ENCODE measurements around the gene ICAM4. TPM values are rescaled to one million over a fixed set of nuclear protein-coding genes. Genes with fewer than 3 reads are reported as not detected.
A peak's percentile ranks its signal among the peaks of the same experiment; 100 is the strongest.

Gene ICAM4
- total and polyA plus RNA-seq, 2 of the 8 experiments (the other 6 are each of a cell fraction or from before 2014, with no cell fraction given): 1.5 to 4.1 TPM

- Histone ChIP-seq H3K56ac (replicated peaks; ENCODE audit: insufficient read length, low read depth, low read length) (no peak overlapping the region), H3K79me2 (ENCODE audit: control insufficient read depth in 1 of 2, insufficient read depth in 2 of 2, low read length in 2 of 2) (no peaks in the 10 kb centered on the region), H3K4me1 (replicated peaks in 1 of 4; ENCODE audit: control insufficient read depth in 3 of 4, insufficient read depth in 4 of 4, low read length in 3 of 4) (peaks cover 0 to 43% (median 22%) of the 10 kb centered on the region in 4 experiments; a peak in 6 of 7 replicates), H2BK12ac (ENCODE audit: low read depth, low read length) (peak overlapping the region; percentile 72), H3K36me3 (ENCODE audit: control insufficient read depth in 2 of 4, insufficient read depth in 4 of 4, low read length in 3 of 4) (no peaks in the 10 kb centered on the region), H3K23me2 (ENCODE audit: low read depth, low read length) (peaks cover 31% of the 10 kb centered on the region; the same call in 1 of the 2 replicates), H3K18ac (ENCODE audit: extremely low read depth, low read length) (no peak overlapping the region; the same call in 1 of the 2 replicates), H3K4ac (replicated peaks; ENCODE audit: insufficient read length, low read depth, low read length) (no peak overlapping the region), H3K27ac (ENCODE audit: low read depth, low read length) (no peak overlapping the region), H4K91ac (replicated peaks; ENCODE audit: insufficient read length, low read length) (no peak overlapping the region), H3K4me2 (ENCODE audit: insufficient read depth in 1 of 2, low read depth in 2 of 2, low read length in 2 of 2) (peak overlapping the region; percentile 81 to 100), H3K27me3 (replicated peaks in 1 of 4; ENCODE audit: control insufficient read depth in 3 of 4, extremely low read depth in 1 of 4, insufficient read depth in 3 of 4, low read length in 3 of 4) (peaks cover 56 to 85% (median 75%) of the 10 kb centered on the region in 4 experiments), H2BK120ac (replicated peaks; ENCODE audit: low read depth, low read length) (no peak overlapping the region), H3K14ac (ENCODE audit: insufficient read length) (no peak overlapping the region), H3K79me1 (ENCODE audit: low read depth, low read length) (no peaks in the 10 kb centered on the region), H3K23ac (ENCODE audit: insufficient read length) (no peak overlapping the region), H2BK5ac (ENCODE audit: low read depth, low read length) (0 out of 2 replicates have a peak overlapping the region, but pooled peaks have one; percentile 12), H2AK5ac (ENCODE audit: low read depth, low read length) (no peak overlapping the region), H3K9ac (replicated peaks in 1 of 4; ENCODE audit: extremely low read depth in 1 of 4, low read depth in 3 of 4, low read length in 3 of 4) (peak overlapping the region in 1 of 4 experiments; percentile 28; a peak in 1 of 7 replicates), H2BK15ac (ENCODE audit: low read length) (no peak overlapping the region; the same call in 1 of the 2 replicates), H4K8ac (ENCODE audit: extremely low read depth, insufficient read depth, low read length) (no peak overlapping the region), H4K5ac (ENCODE audit: insufficient read length, low read depth, low read length) (no peak overlapping the region), H4K20me1 (replicated peaks in 1 of 2; ENCODE audit: control insufficient read depth in 1 of 2, insufficient read depth in 2 of 2, low read length in 2 of 2) (peaks cover 0 to 26% of the 10 kb centered on the region in 2 experiments), H2BK20ac (ENCODE audit: low read length) (no peak overlapping the region), H3K4me3 (ENCODE audit: extremely low read depth in 1 of 4, insufficient read depth in 2 of 4, low read depth in 3 of 4, low read length in 4 of 4) (peak overlapping the region; percentile 38 to 67 (median 60); a peak in 7 of 8 replicates), H3K9me3 (ENCODE audit: insufficient read depth in 2 of 2, low read depth in 1 of 2, low read length in 1 of 2) (no peaks in the 10 kb centered on the region), H2AFZ (ENCODE audit: low read length) (no peak overlapping the region)
- 4% methylated on average over 30 of the region's 30 CpGs; no CpG with 5 or more reads in 1 of the 2 experiments for WGBS, 2 experiments (ENCODE audit: extremely low coverage in 1 of 2, insufficient coverage in 1 of 2, insufficient read length in 1 of 2, insufficient replicate concordance in 2 of 2, low coverage in 1 of 2, low lambda C conversion rate in 2 of 2, missing lambda C conversion rate in 1 of 2)
- peak in 1 of 2 experiments; percentile 81 for DNase-seq (ENCODE audit: low read depth in 1 of 2, low spot score in 2 of 2)
- ChIA-PET CTCF (ENCODE audit: partially characterized antibody) (interaction anchor here (1.4 to 11.6 kb wide), 10 partner anchors 8 to 126 kb away, joined by 3 to 94 read pairs (median 6); partner anchors contain the start of genes ICAM1 and ZGLP1), POLR2A (ENCODE audit: partially characterized antibody) (interaction anchor here (0.6 to 3.4 kb wide), 8 partner anchors 8 to 52 kb away, joined by 3 to 15 read pairs (median 4); partner anchors contain the start of genes FDX2, ICAM1, MRPL4 and RAVER1)
- FAIRE-seq: no peak
- TF ChIP-seq POU5F1 (IDR thresholded peaks at IDR 0.05; ENCODE audit: low read depth, low read length): no peak
- TF ChIP-seq EZH2 (IDR thresholded peaks at IDR 0.05; ENCODE audit: low read depth, low read length, severe bottlenecking): peak; percentile 65
- TF ChIP-seq CHD1 (IDR thresholded peaks at IDR 0.05; ENCODE audit: low read depth, low read length): no peak
- no peak for TF ChIP-seq EGR1 (IDR thresholded peaks at IDR 0.05; ENCODE audit: borderline replicate concordance, low read depth, low read length)
- peak; percentile 17; the same call in 1 of the 2 replicates for TF ChIP-seq CREB1 (IDR thresholded peaks at IDR 0.05)
- TF ChIP-seq SP1 (IDR thresholded peaks at IDR 0.05; ENCODE audit: low read depth, low read length): 0 out of 2 replicates have a peak, but pooled peaks have one; percentile 26
- TF ChIP-seq TAF7 (optimal IDR thresholded peaks at IDR 0.05; ENCODE audit: borderline replicate concordance, low read depth, low read length): no peak
- TF ChIP-seq CTBP2 (IDR thresholded peaks at IDR 0.05; ENCODE audit: borderline replicate concordance, insufficient read depth, insufficient read length, low read length): no peak
Measured at GRCh38 chr19:10290357-10290875, 3.7 kb downstream of the ICAM4 start.
